Measurements from ENCODE around the gene SPCS2. TPM values are rescaled to one million over a fixed set of nuclear protein-coding genes. Genes with fewer than 3 reads are reported as not detected.
A peak's percentile ranks its signal among the peaks of the same experiment; 100 is the strongest.
"Not testable (repeated sequence)": the region's sequence is repeated elsewhere in the genome, so short reads cannot be mapped to it uniquely, and the experiment has no call there.

Gene SPCS2
- total RNA-seq, 1 donor from 2014 or later, result 35.8 TPM

DNA sequence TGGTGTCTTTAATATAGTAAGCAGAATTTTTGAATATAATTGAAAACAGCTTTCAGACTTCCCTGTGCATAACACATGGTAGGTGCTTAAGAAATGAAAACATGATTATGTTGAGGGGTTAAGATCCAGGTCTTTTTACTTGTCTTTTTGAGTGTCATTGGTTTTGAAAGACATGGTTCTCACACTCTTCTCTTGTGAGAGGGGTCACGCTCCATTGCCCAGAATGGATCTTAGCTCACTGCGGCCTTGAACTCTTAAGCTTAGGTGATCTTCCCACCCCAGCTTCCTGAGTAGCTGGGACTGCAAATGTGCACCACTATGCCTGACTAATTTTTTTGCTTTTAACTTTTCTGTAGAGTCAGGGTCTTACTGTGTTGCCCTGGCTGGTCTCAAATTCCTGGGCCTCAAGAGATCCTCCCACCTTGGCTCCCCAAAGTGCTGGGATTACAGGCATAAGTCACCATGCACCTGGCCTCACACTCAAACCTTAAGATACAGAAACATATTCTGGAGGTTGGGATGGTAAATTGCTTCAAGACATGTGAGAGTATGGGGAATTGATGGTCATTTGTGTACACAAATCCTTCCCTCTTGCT lies 1.4 kb downstream of the SPCS2 start:
- DNase-seq, result no peak

DNA sequence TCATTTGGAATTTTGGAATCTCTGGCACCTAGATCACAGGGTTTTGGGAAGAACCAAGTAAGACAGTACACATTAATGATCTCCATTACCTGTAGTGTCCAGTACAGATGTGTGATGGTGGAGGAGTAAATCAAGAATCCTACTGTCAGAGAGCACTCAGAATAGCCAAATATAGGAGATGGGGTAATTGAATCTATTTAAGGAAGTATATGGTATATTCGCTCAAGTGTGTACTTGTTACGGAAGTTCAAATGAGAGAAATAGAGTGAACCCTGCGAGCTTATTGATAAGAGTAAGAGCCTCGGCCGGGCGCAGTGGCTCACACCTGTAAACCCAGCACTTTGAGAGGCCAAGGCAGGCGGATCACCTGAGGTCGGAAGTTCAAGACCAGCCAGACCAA lies 2.2 kb downstream of the SPCS2 start:
- DNase-seq, result no peak

DNA sequence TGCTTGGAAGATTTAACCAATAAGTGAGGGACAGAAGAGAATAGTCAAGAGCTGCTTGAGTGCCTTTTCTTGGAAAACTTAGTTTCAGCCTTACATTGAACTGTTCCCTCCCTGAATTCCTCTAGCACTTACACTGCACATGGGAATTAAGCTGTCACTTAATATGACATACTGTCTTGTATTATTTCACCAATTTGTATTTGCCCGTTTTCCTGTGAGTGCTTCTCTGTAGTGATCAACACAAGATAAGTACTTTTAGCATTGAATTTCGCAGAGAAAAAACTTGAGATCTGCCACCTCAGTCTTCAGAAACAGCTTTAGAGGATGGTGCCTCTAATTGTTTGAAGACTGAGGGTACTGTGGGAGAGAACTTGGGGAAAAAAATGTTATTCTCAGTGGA lies 3.7 kb downstream of the SPCS2 start:
- DNase-seq, result no peak

DNA sequence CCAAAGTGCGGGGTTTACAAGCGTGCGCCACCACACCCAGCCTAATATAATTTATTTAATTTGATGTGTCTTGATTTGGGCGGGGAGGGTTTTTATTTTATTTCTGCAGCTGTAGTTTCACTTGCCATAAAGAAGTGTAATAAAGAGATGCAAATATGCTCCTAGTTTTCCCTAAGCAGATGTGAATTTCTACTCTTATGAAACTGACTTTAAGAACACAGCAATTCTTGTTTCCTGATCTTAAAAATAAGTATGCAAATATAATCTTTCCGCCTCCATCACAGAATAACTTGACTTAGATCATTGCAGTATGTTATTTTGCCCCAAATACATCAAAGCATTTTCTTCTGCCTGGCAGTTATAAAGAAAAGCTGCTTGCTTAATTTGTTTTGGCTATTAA lies 4.4 kb downstream of the SPCS2 start:
- DNase-seq, result no peak

DNA sequence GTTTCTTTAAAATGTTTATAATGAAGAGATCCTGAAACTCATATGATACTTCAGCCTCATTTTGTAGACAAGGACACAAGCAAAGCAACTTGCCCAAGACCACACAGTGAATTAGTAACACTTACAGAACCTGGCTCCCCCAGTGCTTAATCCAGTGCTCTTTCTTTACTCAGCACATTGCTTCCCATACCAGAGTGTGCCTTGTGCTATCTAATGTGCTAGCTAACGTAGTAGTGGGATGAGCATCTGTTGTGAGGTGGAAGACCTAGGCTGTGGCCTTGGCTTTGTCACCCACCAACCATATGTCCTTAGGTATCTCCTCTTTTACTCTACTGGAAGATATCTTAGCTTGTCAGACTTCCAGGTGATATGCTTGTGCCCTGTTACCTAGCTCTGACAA lies 5.1 kb downstream of the SPCS2 start:
- no peak for DNase-seq

DNA sequence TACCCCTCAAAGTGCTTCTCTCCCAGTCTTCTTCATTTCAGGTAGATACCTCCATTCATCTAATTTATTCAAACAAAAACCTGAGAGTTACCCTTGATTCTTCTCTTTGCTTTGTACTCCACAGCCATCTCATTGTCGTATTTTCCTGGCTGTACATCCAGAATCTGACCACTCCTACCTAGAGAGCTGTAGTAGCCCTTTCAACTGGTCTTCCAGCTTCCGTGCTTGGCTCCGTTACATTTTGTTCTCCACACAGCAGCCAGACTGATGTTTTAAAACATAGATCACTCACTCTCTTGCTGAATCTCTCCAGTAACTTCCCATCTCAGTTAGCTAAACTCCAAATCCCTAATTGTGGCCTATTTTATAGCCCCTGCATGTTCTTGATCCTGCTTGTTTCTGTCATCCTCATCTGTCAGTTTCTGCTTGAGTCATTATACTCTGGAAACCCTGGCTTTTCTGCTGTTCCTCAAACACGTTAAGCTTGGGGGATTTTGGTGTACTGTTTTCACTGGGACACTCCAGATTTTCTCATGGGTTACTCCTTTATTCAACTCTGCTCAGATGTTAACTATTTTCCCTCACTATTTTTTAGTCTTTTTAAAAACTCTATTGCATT lies 7.4 kb downstream of the SPCS2 start:
- no peak for DNase-seq

DNA sequence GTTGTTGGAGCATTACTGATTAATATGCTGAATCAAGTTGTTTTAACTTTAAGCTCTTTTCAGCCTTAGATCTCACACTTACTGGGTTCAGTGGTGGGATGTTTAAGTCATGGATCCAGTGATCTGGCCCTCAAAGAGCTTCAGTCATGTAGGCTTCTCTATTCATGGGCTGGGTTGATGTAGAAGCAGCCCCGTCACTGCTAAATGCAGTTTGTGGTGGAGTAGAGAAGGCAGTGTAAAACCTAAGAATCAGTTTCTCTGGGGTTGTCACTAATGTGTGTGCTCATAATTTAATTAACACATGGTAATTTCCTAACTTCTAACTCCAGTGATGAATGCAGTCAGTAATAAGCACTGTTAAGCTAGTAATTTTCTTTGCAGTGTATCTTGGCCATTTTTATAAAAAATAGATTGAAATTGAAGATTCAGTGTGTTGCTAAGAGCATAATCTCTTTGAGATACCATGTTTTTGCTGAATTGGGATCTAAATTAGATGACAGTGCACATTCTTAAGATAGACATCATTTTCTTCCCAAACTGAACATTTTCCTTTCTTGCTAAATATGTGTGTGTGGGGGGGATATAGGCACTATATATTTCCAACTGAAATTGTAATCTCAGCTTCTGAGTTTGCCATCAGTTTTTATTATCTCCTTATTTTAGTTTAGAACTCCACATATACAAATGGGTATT lies 9.0 kb downstream of the SPCS2 start:
- DNase-seq, result no peak

DNA sequence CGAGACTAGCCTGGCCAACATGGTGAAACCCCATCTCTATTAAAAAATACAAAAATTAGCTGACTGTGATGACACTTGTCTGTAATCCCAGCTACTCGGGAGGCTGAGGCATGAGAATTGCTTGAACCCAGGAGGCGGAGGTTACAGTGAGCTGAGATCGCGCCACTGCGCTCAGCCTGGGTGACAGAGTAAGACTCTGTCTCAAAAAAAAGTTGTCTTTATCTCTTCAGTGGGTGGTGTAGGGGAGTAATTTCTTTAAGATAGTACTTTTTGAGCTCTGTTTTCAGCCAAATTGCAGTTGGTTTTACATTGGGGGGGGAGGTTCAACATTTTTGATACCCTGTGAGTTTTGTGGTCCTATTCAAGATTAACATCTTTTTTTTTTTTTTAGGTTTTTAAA lies 11.1 kb downstream of the SPCS2 start:
- DNase-seq, result not testable (repeated sequence)

DNA sequence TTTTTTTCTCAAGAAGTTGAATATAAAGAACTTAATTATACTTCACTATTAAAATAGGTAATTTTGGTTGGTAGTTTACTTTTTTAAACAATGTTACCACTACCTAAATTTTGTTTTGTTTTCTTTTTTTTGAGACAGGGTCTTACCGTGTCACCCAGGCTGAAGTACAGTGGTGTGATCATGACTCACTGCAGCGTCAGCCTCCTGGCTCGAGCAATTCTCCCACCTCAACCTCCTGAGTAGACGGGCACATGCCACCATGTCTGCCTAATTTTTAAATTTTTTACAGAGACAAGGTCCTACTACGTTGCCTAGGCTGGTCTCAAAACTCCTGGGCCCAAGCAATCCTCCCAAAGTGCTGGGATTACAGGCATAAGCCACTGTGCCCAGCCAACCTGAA lies 17.6 kb downstream of the SPCS2 start:
- no peak for DNase-seq

DNA sequence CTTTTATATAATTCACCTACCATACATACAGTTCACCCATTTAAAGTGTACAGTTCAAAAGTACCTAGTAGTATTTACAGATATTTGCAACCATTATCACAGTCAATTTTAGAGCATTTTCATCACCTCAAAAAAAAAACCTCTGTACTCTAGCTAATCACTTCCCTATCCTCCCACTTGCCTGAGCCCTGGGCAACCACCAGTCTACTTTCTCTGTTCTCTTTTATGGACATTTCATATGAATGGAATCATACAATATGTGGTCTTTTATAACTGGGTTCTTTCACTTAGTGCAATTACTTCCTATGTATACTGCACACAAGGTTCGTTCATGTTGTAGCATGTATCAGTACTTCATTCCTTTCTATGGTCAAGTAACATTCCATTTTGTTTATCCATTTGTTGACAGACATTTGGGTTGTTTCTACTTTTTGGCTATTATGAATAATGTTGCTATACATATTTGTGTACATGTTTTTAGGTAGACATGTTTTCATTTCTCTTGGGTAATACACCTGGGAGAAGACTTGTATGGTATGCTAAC lies 21.9 kb downstream of the SPCS2 start:
- no peak for DNase-seq

DNA sequence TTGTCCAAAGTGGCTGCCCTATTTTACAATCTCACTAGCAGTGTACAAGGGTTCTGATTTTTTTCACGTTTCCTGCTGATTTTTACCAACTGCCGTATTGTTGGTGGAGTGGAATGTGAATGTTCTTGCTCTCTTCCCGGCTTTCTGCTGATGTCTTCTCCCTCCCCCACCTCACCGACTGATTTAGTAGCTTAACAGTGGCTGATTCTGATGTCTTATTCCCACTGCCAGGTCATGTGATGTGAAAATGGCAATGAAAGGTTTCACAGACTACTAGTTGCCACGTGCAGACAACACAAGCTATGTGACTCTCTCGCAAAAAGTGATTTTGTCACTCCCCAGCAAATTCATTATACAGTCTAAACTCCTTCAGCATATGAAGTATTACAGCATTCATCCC lies 22.4 kb downstream of the SPCS2 start:
- no peak for DNase-seq

DNA sequence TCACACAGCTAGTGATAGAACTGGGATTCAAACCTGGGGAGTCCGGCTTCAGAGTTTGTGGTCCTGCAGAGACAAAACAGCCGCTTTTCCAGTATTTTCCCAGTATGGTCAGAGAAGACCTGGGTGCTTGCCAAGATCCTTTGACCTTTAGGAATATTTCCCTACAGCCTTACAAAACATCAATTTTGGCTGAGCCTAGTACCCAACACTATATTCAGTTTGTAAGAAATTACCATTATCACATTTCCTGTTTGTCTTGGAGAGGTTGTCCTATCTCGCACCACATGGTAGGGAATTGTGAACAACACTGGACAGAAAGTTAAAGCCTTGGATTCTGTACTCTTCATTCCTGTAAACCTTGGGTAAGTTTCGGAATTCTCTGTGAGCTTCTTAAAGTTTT lies 29.0 kb downstream of the SPCS2 start:
- DNase-seq, result no peak

DNA sequence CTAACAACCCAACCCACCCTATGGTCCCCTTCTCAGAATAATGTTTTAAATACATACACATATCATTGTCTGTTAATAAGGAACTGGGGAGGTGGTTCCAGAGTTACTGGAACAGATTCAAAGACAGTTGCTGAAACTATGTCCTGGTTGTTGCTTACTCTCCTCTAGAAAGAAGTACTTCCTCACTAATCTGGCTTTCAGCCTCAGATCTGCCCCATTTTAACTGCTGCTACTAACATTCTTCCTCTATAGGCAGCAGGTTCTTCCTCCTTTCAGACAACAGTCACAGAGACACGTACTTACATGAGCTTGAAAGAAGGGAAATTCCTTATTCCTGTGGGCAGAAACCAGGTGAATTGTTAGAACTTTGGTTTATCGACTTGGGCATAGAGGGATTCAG lies 31.6 kb downstream of the SPCS2 start:
- no peak for DNase-seq

DNA sequence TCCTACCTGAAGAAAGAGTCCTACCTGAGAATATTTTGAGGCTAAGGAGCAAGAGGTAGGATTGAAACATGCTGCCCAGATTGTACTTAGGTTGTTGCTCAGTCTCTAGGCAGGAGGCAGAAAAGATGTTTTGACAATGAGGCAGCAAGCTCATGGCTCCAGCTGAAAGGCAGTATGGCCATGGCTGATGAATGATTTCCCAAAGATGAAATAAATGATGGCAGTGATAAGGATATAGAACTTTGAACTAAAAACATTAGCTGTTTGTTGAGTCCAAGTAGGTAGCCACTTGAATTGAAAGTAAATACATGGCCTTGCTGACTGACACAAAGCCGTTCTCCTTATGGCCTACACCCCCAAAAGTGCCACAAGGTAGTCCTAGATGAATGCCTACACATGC lies 32.8 kb downstream of the SPCS2 start:
- no peak for DNase-seq

DNA sequence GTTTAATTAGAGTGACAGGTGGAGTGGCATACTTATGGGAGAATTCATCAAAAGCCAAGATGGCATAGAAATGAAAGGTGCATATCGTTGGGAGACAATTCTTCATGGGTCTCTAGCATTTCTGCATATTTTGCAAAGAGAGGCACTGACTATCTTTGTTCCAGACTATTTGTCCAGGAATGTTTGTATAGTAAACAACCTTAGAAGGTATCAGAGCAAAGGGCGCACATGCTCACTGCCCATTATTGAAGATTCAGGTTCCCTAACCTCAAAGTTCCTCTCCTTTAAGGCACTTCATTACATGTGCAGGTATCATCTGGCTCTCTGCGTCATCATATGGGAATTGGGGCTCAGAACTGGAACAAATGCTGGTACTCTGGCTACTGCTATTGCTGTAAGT lies 35.0 kb downstream of the SPCS2 start:
- no peak for DNase-seq

DNA sequence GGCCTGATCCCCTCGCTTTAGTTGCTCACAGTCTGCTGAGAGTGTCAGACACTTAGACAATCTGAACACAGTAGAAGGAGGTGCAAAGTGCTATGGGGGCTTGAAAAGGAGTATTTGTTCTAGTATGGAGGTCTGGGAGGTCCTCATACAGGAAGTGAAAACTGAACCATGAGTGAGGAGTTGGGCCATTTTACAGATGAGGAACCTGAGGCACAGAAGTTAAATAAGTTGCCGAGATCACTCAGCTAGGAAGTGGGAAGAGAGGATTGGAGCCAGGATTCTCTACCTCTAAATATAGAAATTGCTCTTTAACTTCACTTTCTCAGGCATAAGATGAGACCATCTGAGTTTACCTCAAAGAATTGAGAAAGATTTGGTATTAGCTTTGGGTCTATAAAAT lies 35.7 kb downstream of the SPCS2 start:
- no peak for DNase-seq

DNA sequence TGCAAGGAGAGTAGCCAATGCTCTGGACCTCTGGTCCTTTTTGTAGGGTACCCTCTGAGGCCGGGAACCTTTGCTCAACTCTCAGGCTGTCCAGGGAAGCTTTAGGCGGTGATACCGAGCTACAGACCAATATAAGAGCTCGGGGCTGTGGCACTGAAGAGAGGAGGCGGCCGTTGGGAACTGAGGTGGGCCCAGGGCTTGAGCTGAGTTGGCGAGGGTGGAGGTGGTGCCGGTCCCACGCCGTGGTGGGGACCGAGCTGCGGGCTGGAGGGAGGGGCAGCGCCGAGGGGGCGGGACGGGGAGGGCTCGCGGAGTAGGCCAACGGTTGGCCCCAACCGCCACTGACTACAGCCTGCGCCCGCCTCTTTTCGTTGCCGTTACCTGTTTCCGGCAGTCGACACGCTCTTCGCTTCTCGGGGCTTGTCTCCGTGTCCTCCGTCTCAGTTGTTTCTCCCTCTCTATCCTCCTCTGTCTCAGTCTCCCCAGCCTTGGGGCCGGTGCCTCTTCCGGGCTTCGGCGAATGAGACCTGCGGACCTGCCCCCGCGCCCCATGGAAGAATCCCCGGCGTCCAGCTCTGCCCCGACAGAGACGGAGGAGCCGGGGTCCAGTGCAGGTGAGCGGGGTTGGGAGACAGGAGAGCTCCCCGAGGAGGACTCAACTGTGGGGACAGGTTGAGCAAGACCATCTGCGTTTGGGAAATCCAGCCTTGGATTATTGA lies 39.6 kb downstream of the SPCS2 start, which contains the start of gene NEU3:
NEU3 (plus strand) TSS at position 393 of the 719 bp plus-strand sequence; CDS start at position 521, 128 bp downstream.
- peak; percentile 80 for DNase-seq

DNA sequence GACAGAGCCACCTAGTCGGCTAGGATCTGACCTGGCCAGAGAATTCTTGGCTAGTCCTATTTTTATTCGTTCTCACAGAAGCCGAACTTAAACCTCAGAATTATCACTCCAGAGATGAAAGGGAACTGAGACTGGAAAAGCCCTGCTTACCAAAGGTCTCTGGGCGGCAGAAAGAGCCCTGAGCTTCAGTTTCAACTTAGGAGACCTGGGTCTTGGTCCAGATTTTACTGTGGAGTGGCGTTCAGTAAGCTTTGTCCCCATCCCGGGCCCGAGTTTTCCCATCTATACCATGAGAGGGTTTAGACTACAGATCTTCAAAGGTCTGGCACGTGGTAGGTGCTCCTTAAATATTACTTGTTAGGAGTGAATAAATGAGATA lies 40.2 kb downstream of the SPCS2 start:
- DNase-seq, result peak; percentile 9

DNA sequence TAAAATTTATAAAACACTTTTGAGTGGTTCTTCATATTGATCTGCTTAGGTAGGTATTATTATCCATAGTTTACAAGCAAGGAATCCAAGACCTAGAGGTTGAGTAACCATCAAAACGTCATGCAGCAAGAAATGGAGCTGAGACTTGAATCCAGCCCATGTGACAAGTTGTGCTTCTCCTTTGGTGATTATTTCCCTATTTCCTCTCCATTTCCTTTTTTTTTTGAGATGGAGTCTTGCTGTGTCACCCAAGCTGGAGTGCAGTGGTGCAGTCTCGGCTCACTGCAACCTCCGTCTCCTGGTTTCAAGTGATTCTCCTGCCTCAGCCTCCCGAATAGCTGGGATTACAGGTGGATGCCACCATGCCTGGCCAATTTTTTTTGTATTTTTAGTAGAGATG lies 41.1 kb downstream of the SPCS2 start:
- not testable (repeated sequence) for DNase-seq

DNA sequence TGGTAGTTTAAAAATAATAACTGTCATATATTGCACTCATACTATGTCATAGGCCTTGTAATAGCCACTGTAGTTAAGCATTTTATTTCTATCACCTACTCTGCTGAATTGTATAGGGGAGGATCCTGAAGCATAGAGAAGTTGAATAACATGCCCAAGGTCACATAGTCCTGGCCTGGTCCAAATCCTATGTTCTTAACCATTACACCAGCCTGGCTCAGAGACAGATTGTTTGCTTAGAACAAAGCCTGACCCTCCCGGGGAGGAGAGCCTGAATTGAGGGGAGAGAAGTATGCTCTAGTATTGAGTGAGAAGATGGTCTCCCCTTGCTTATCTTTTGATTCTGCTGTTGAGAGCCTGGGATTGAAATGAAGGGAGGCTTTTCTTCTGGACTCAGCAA lies 41.9 kb downstream of the SPCS2 start:
- DNase-seq, result no peak

DNA sequence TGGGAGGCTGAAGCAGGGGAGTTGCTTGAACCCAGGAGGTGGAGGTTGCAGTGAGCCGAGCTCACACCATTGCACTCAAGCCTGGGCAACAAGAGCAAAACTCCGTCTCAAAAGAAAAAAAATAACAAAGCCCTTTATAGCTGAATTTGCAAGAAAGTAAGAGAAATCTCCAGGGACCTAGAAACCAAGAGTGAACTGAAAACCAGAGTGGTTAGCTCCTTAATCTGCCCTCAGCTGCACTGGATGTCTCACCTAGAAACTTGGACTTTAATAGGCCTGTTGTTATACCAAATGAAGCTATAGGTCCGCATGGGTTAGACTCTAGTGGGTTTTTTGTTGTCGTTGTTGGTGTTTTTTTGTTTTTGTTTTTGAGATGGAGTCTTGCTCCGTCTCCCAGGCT lies 43.8 kb downstream of the SPCS2 start:
- no peak for DNase-seq

DNA sequence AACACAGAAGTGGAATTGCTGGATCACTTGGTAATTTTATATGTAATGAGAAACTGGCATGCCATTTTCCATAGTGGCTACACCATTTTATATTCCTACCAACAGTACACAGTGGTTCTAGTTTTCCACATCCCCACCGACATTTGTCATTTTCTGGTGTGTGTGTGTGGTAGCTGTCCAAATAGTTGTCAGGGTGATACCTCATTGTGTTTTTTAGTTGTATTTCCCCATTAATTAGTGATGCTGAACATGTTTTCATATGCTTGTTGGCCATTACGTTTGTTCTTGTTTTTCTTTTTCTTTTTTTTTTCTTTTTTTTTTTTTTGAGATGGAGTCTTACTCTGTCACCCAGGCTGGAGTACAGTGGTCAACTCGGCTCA lies 51.9 kb downstream of the SPCS2 start:
- no peak for DNase-seq

DNA sequence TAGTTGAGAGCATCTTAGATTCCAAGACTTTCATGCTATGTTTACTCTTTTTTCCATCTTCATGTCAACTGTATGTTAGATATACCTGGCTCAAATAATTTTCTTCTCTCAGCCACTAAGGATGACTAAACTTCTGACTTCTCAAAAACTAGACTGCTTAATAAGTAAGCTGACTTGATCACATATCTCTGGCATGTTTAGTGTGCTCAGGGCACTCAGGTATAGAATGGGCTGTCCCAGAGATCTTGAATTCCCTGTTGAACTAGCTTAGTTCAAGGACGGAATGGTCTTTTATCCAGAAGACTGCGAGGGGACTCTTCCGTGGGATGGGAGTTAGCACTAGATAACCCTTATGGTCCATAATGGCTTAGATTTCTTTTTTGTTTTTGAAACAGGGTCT lies 52.6 kb downstream of the SPCS2 start:
- DNase-seq, result no peak

All from tongue (tissue), 2 donors.